ENCODE measurements around the gene USP14.
"Not testable (repeated sequence)": the region's sequence is repeated elsewhere in the genome, so short reads cannot be mapped to it uniquely, and the experiment has no call there.

- TF ChIP-seq CTCF (IDR thresholded peaks at IDR 0.05 in 8 of 11, conservative IDR thresholded peaks at IDR 0.05 in 3 of 11); POLR2A (IDR thresholded peaks at IDR 0.05): not testable (repeated sequence)
Measured at GRCh38 chr18:109922-110261, 48.5 kb upstream of the USP14 start.

All from spleen (tissue), 7 donors.